Measurements from ENCODE around the gene TAS2R41. TPM values are rescaled to one million over a fixed set of nuclear protein-coding genes. Genes with fewer than 3 reads are reported as not detected.
"Not testable (repeated sequence)": the region's sequence is repeated elsewhere in the genome, so short reads cannot be mapped to it uniquely, and the experiment has no call there.

The TAS2R41 gene
- total RNA-seq, 1 donor from 2014 or later: not detected

GRCh38 chr7:143454091-143454680, 23.5 kb upstream of the TAS2R41 start:
- intact Hi-C loops (cut with DNase I): no loop called here
- DNase-seq (ENCODE audit: missing footprints) (no peak), ATAC-seq (no peak)

DNA sequence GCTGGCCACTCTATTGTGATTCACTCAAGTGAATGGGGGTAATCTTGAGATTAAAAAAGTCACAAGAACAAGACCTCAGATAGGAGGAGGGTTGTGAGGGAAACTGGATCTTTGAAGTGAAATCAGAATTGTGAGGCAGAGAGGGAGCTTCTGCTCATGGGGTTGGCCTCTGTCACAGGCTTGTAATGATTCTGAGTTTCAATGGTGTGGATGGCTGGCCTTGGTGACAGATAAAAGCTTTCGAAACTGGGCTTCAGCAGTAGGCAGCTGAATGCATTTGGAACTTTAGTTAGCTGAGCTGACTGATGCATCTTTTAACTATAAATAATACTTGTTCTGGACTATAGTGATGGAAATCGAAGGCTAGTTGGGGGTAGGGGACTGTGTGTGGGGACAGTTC, 22.2 kb upstream of the TAS2R41 start:
- DNase-seq (ENCODE audit: missing footprints) (no peak), ATAC-seq (no peak)
- intact Hi-C loops (cut with DNase I): no loop called here

DNA sequence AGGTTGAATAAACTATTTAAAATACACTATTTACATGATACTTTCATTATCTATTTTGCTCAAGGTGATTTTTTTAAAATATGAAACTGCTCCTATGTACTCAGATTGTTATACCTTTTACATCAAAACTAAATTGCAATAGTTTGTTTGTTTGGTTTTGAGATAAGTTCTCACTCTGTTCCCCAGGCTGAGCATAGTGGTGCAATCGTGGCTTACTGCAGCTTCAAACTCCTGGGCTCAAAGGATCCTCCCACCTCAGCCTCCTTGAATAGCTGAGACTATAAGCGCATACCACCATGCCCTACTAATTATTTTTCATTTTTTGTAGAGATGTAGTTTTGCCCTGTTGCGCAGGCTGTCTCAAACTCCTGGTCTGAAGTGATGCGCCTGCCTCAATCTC, 21.7 kb upstream of the TAS2R41 start:
- ATAC-seq: no peak
- no peak for DNase-seq (ENCODE audit: missing footprints)
- intact Hi-C loops (cut with DNase I): no loop called here

DNA sequence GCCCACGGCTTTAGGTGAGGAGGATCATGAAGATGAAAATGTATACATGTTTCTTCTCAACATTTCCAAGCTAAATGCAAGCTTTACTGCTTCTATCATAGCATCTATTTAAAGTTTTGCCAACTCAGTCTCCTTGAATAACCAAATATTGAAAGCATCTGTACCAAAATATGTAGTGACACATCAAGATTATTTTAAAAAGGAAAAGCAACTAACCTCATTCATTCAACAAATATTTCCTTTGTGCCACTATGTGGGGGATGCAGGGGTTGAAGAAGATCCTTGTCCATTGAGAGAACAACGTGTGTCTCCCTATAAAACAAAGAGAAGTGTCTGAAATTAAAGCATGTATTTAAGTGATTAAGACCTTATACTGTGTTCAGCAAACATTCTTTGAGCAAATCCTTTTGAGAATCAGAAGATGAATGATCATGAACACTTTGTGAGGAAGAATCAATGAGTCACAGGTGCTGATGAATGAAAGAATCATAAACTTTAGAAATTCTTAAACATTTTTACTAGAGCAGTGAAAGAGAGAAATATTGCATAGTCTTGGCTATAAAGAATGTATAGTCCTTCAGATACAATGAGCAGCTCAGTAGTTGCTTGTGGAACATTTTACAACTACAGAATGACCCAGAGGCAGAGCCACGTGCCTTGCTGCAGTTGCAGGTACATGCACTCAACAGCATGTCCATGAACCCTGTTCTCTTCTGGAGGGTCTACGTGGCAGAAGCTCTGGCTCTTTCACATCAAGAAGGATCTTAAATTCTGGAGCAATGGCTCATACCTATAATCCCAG, 20.5 kb upstream of the TAS2R41 start:
- intact Hi-C loops (cut with DNase I): no loop called here
- DNase-seq (ENCODE audit: missing footprints) (no peak), ATAC-seq (no peak)

DNA sequence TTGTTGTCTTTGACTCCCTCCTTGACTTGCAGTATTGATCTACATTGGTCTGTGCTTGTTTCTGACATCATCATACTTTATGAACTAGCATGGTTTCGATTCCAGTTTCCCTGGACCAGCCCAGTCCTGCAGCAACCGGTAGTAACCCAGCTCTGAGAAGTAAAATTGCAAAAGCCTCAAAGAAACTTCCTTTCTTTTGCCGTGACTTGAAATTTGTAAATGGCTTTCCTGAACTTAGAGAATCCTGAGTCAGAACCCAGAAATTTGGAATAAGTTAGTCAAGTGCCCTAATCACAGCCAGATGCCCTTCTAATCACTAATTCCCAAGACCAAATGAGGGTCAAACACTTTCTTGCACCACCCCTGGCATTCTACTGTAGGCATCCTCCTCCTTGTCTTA, 19.4 kb upstream of the TAS2R41 start:
- intact Hi-C loops (cut with DNase I): no loop called here
- DNase-seq (ENCODE audit: missing footprints): no peak
- no peak for ATAC-seq

GRCh38 chr7:143458681-143459080, 19.0 kb upstream of the TAS2R41 start:
- DNase-seq (ENCODE audit: missing footprints): no peak
- intact Hi-C loops (cut with DNase I): no loop called here
- no peak for ATAC-seq

GRCh38 chr7:143459359-143459758, 18.3 kb upstream of the TAS2R41 start:
- DNase-seq (ENCODE audit: missing footprints) (no peak), ATAC-seq (no peak)
- intact Hi-C loops (cut with DNase I): no loop called here

DNA sequence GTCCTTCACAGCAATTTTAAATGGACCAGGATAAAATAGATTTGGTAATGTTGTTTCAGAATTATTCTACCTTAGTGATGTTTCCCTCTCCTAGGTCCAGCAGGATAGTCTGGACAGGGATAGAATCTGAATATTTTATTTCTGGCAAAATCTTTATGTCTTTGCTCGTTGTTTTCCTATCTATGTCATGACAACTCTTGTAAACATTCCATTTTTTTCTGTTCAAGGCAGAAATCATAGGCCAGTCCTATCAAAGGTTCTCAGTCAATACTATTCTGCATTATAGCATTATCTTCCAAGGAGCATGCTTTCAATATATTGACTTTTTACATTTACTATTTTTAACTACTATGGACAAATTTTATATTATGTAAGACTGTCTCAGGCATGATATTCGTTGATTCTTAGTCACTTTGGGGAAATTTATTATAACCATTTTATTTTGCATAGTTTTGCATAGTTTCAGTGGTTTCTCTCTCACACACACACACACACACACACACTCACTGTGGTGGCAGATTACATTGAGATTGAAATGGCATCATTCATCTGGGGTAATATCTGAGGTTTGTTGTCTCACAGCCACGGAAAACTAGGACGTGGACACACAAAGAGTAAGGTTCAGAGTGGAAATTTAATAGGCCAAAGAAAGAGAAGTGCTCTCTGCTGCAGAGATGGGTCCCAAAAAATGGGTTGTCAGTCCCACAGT, 17.2 kb upstream of the TAS2R41 start:
- no peak for ATAC-seq

GRCh38 chr7:143462045-143462444, 15.6 kb upstream of the TAS2R41 start:
- DNase-seq (ENCODE audit: missing footprints) (no peak), ATAC-seq (no peak)
- intact Hi-C loops (cut with DNase I): no loop called here

More for the DNA sequence above, 17.2 kb upstream of the TAS2R41 start:
- intact Hi-C loops (cut with DNase I): no loop called here
- no peak for DNase-seq (ENCODE audit: missing footprints)

GRCh38 chr7:143463556-143463955, 14.1 kb upstream of the TAS2R41 start:
- intact Hi-C loops (cut with DNase I): no loop called here
- DNase-seq (ENCODE audit: missing footprints) (no peak), ATAC-seq (no peak)

DNA sequence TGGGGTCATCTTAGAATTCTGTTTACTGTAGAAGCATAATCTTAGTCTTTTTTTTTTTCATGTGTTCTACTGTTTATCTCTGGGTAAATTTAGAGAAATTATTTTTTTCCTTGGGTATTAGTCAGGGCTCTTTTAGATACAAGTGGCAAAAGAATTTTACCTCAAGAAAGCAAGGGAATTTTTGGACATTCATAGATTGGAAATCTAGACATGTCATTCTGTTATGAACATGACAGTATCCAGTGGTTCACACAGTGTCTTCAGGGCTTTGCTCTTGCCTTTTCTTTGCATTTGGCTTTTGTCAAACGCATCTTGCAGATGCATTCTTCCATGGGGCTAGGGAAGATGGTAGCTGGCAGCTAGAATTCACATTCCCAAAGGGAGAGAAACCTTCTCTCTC, 13.7 kb upstream of the TAS2R41 start:
- DNase-seq (ENCODE audit: missing footprints): no peak
- intact Hi-C loops (cut with DNase I): no loop called here

DNA sequence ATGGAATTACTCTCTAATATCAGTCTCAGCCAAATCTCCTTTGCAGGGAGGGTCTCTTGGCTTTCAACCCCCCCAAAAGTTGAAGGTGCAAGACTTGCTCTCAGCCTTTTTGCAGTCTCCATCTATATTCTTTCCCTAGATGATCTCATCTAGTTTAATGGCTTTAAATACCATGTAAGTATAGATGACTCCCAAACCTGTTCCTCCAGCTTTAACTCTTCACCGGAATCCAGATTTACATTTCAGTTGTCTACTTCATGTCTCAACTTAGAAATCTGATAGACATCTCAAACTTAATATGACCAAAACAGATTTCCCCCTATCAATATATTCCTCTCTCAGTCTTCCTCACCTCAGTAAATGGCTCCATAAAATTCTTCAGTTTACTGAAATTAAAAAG, 9.9 kb upstream of the TAS2R41 start:
- DNase-seq (ENCODE audit: missing footprints) (no peak), ATAC-seq (no peak)
- intact Hi-C loops (cut with DNase I): no loop called here

More for the DNA sequence above, 13.7 kb upstream of the TAS2R41 start:
- no peak for ATAC-seq

DNA sequence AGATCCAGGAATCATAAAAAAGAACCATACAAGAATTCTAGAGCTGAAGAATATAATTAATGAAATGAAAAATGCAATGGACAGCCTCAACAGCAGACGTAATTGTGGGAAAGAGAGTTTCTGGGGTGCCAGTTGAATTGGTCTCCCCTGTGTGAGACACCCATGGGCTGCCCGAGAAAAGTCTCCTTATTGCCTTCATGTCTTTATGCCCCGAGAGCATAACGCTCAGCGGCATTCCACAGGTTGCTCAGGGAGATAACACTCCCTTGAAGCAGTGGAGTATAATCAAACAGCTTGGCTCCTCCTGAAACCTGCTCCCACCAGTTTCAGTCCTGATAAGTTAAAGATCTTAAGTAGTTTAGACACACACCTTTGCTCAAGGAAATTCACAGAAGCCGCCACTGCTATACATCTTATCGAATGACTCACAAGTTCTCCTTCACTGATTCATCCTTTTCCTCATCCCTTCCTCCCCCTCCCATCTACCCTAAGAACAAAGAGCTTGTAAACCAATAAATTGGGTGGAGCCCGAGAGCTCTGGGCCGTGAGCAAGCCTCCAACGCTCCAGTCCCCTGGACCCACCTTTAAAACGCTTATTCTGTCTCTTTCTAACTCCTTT, 5.5 kb upstream of the TAS2R41 start:
- DNase-seq (ENCODE audit: missing footprints); ATAC-seq; intact Hi-C loops (cut with DNase I): not testable (repeated sequence)

DNA sequence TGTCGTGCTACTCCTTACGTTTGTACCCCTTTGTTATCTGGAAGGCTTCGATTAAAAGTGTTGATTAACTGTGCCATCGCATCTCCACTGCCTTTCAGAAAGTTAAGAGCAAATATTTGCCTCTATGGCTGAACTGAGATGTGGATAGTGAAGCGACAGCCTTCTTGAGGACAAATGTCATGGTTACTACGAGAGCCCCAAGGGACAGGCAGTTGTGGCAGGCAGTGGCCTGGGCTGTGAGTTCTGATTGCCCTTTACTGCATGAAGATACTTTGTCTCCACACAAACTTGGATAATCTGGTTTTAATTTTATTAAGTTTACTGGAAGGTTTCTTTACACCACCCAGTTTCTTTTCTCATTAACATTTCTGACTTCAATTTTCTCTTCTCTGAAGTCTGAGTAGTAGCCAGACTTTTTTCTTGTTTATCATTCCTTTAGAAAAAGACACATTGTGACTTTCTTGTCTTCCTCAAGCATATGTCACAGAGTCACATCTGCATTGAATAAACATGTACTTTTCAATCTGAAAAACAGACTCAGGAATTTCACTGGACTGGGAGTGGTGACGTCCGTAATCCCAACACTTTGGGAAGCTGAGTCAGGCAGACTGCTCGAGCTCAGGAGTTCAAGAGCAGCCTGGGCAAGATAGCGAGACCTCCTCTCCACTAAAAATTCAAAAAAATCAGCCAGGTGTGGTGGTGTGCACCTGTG, 1.5 kb downstream of the TAS2R41 start:
- ATAC-seq (no peak), DNase-seq (ENCODE audit: missing footprints) (no peak)
- intact Hi-C loops (cut with DNase I): no loop called here

DNA sequence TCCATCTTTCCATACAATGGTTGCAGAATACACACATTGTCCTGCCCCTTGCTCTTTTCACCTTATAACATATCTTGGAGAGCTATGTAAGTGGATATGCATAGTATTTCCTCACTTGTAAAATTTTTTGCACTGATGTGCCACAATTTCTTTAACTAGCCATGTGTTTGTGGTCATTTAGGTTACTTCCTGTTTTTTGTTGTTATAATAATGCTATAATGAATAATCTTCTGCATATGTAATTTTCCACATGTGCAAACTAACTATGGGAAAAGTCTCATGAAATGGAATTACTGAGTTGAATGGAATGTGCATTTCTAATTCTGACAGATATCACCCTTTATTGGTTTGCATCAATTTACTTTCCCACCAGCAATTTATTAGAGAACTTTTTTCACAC, 2.8 kb downstream of the TAS2R41 start:
- DNase-seq (ENCODE audit: missing footprints) (no peak), ATAC-seq (no peak)
- intact Hi-C loops (cut with DNase I): no loop called here

- intact Hi-C loops (cut with DNase I): no loop called here
- no peak for DNase-seq (ENCODE audit: missing footprints)
- ATAC-seq: no peak
Measured at GRCh38 chr7:143484119-143484518, 6.4 kb downstream of the TAS2R41 start.

DNA sequence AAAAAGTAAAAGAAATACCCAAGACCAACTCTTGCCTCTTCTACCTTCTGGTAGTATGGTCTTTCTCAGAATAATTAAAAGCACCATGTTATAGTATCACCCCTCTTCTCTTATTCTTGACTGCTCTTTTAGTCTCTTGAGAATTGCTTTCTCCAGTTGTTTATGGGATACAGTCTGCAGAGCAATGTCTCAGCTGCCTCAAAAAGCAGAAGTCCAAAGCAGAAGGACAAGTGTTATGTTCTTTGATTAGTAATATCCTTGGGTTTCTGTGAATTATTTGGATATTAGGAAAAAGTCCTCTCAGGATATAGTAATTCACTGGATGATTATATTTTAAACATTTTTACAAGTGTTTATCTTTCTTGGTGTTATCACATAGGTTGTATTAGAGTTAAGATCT, 7.4 kb downstream of the TAS2R41 start:
- no peak for DNase-seq (ENCODE audit: missing footprints)
- intact Hi-C loops (cut with DNase I): no loop called here
- no peak for ATAC-seq

- no peak for ATAC-seq
- intact Hi-C loops (cut with DNase I): no loop called here
- DNase-seq (ENCODE audit: missing footprints): no peak
Measured at GRCh38 chr7:143485500-143485899, 7.8 kb downstream of the TAS2R41 start.

GRCh38 chr7:143486266-143486665, 8.6 kb downstream of the TAS2R41 start:
- DNase-seq (ENCODE audit: missing footprints); ATAC-seq; intact Hi-C loops (cut with DNase I): not testable (repeated sequence)
